ENCODE results near the gene SLC35F1. TPM values are rescaled to one million over a fixed set of nuclear protein-coding genes. Genes with fewer than 3 reads are reported as not detected.

Gene SLC35F1
- total and polyA plus RNA-seq, 10 of the 15 experiments (the other 5 are each of a cell fraction or from before 2014, with no cell fraction given) = 0.01 TPM; not detected in 9

DNA sequence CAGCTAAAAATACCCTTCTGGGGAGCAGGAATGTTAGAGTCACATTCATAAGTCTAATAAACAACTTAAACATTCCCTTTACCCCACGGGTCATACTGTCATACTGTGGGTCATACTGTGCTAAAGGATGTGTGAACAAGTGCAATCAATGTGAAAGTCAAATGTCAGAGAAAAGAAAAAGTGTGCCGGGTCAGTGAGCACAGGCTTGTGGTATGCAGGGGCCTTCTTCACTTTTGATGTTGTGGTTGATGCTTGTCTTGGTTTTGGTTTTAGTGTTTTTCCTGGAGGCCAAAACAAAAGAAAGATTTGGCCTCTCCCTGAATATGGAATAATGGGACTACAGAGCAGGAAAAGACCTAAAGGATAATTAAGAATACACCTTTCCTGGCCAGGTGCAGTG, 373.1 kb downstream of the SLC35F1 start (continued):
- TF ChIP-seq, protein P1, sequence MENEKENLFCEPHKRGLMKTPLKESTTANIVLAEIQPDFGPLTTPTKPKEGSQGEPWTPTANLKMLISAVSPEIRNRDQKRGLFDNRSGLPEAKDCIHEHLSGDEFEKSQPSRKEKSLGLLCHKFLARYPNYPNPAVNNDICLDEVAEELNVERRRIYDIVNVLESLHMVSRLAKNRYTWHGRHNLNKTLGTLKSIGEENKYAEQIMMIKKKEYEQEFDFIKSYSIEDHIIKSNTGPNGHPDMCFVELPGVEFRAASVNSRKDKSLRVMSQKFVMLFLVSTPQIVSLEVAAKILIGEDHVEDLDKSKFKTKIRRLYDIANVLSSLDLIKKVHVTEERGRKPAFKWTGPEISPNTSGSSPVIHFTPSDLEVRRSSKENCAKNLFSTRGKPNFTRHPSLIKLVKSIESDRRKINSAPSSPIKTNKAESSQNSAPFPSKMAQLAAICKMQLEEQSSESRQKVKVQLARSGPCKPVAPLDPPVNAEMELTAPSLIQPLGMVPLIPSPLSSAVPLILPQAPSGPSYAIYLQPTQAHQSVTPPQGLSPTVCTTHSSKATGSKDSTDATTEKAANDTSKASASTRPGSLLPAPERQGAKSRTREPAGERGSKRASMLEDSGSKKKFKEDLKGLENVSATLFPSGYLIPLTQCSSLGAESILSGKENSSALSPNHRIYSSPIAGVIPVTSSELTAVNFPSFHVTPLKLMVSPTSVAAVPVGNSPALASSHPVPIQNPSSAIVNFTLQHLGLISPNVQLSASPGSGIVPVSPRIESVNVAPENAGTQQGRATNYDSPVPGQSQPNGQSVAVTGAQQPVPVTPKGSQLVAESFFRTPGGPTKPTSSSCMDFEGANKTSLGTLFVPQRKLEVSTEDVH (IDR thresholded peaks at IDR 0.05; ENCODE audit: low read depth, partially characterized antibody) = no peak
- peak in 1 of 2 experiments; percentile 40; a peak in 1 of 4 replicates for TF ChIP-seq ETV6 (conservative IDR thresholded peaks at IDR 0.05 in 1 of 2, IDR thresholded peaks at IDR 0.05 in 1 of 2; ENCODE audit: borderline replicate concordance in 1 of 2, low read depth in 1 of 2)
- peak; percentile 54; the same call in 1 of the 3 replicates for TF ChIP-seq POU2F2 (IDR thresholded peaks at IDR 0.05; ENCODE audit: borderline replicate concordance, low read depth, low read length)
- TF ChIP-seq SREBF1 (IDR thresholded peaks at IDR 0.05; ENCODE audit: low read length) = no peak
- TF ChIP-seq JUNB (IDR thresholded peaks at IDR 0.05) = peak; percentile 57
- peak; percentile 59; the same call in 1 of the 2 replicates for TF ChIP-seq CREM (IDR thresholded peaks at IDR 0.05; ENCODE audit: low read depth)
- peak; percentile 38; the same call in 1 of the 2 replicates for TF ChIP-seq IRF4 (IDR thresholded peaks at IDR 0.05; ENCODE audit: low read depth, low read length)
- peak; percentile 90 for TF ChIP-seq TCF7 (IDR thresholded peaks at IDR 0.05; ENCODE audit: borderline replicate concordance)
- no peak for TF ChIP-seq HDAC6 (IDR thresholded peaks at IDR 0.05; ENCODE audit: unreplicated experiment)
- TF ChIP-seq, protein P2, sequence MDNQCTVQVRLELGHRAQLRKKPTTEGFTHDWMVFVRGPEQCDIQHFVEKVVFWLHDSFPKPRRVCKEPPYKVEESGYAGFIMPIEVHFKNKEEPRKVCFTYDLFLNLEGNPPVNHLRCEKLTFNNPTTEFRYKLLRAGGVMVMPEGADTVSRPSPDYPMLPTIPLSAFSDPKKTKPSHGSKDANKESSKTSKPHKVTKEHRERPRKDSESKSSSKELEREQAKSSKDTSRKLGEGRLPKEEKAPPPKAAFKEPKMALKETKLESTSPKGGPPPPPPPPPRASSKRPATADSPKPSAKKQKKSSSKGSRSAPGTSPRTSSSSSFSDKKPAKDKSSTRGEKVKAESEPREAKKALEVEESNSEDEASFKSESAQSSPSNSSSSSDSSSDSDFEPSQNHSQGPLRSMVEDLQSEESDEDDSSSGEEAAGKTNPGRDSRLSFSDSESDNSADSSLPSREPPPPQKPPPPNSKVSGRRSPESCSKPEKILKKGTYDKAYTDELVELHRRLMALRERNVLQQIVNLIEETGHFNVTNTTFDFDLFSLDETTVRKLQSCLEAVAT (IDR thresholded peaks at IDR 0.05) = no peak
- TF ChIP-seq, protein P3, sequence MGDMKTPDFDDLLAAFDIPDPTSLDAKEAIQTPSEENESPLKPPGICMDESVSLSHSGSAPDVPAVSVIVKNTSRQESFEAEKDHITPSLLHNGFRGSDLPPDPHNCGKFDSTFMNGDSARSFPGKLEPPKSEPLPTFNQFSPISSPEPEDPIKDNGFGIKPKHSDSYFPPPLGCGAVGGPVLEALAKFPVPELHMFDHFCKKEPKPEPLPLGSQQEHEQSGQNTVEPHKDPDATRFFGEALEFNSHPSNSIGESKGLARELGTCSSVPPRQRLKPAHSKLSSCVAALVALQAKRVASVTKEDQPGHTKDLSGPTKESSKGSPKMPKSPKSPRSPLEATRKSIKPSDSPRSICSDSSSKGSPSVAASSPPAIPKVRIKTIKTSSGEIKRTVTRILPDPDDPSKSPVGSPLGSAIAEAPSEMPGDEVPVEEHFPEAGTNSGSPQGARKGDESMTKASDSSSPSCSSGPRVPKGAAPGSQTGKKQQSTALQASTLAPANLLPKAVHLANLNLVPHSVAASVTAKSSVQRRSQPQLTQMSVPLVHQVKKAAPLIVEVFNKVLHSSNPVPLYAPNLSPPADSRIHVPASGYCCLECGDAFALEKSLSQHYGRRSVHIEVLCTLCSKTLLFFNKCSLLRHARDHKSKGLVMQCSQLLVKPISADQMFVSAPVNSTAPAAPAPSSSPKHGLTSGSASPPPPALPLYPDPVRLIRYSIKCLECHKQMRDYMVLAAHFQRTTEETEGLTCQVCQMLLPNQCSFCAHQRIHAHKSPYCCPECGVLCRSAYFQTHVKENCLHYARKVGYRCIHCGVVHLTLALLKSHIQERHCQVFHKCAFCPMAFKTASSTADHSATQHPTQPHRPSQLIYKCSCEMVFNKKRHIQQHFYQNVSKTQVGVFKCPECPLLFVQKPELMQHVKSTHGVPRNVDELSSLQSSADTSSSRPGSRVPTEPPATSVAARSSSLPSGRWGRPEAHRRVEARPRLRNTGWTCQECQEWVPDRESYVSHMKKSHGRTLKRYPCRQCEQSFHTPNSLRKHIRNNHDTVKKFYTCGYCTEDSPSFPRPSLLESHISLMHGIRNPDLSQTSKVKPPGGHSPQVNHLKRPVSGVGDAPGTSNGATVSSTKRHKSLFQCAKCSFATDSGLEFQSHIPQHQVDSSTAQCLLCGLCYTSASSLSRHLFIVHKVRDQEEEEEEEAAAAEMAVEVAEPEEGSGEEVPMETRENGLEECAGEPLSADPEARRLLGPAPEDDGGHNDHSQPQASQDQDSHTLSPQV (IDR thresholded peaks at IDR 0.05) = no peak
- TF ChIP-seq, protein P4, sequence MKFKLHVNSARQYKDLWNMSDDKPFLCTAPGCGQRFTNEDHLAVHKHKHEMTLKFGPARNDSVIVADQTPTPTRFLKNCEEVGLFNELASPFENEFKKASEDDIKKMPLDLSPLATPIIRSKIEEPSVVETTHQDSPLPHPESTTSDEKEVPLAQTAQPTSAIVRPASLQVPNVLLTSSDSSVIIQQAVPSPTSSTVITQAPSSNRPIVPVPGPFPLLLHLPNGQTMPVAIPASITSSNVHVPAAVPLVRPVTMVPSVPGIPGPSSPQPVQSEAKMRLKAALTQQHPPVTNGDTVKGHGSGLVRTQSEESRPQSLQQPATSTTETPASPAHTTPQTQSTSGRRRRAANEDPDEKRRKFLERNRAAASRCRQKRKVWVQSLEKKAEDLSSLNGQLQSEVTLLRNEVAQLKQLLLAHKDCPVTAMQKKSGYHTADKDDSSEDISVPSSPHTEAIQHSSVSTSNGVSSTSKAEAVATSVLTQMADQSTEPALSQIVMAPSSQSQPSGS (IDR thresholded peaks at IDR 0.05; ENCODE audit: low read length) = peak; percentile 75; the same call in 1 of the 2 replicates
- no peak for TF ChIP-seq GABPA (IDR thresholded peaks at IDR 0.05; ENCODE audit: low read depth)
- peak; percentile 89 for TF ChIP-seq CBFB (IDR thresholded peaks at IDR 0.05; ENCODE audit: low read depth)
- no peak for TF ChIP-seq NFYA (IDR thresholded peaks at IDR 0.05; ENCODE audit: borderline replicate concordance, low read depth, low read length)
- TF ChIP-seq, protein P5, sequence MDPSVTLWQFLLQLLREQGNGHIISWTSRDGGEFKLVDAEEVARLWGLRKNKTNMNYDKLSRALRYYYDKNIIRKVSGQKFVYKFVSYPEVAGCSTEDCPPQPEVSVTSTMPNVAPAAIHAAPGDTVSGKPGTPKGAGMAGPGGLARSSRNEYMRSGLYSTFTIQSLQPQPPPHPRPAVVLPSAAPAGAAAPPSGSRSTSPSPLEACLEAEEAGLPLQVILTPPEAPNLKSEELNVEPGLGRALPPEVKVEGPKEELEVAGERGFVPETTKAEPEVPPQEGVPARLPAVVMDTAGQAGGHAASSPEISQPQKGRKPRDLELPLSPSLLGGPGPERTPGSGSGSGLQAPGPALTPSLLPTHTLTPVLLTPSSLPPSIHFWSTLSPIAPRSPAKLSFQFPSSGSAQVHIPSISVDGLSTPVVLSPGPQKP (IDR thresholded peaks at IDR 0.05; ENCODE audit: low read depth, low read length) = no peak
- no peak for TF ChIP-seq POLR2AphosphoS2 (IDR thresholded peaks at IDR 0.05; ENCODE audit: low read depth, low read length)
- no peak for TF ChIP-seq JUND (IDR thresholded peaks at IDR 0.05; ENCODE audit: low read depth, low read length)
- no peak for TF ChIP-seq KDM1A (IDR thresholded peaks at IDR 0.05; ENCODE audit: borderline replicate concordance)
- TF ChIP-seq NR2C2 (IDR thresholded peaks at IDR 0.05; ENCODE audit: borderline replicate concordance, control insufficient read depth, insufficient read length, low read depth) = no peak
